Calu3 (cell line): ENCODE data around the gene CACNB4. TPM values are rescaled to one million over a fixed set of nuclear protein-coding genes. Genes with fewer than 3 reads are reported as not detected.

ENCODE experiments used
- BruUV-seq: library from RNA; stranded (reverse); fragments of 400-500 nt; replicated peaks from 2 replicates; lab custom pipeline; 2021; lab: Mats Ljungman, UMichigan
- CTCF ChIA-PET: fragments of 300-600 bp; sonication (Branson Sonifier 250); formaldehyde crosslinking; loops from one replicate; lab custom pipeline; 2022; ENCODE audit warnings: antibody characterized with exemption; lab: Charles Lee
- DNase-seq: peaks from one replicate; pipeline ENCODE4 v3.0.0; 2022
- H3K27ac Mint-ChIP-seq: one replicate; pipeline ENCODE4 v1.8.0; 2022; ENCODE audit warnings: mixed read lengths; ENCODE audit not compliant: unreplicated experiment
- H3K27me3 Mint-ChIP-seq: one replicate; pipeline ENCODE4 v1.8.0; 2022; ENCODE audit warnings: mixed read lengths; ENCODE audit not compliant: unreplicated experiment
- H3K36me3 Mint-ChIP-seq: one replicate; pipeline ENCODE4 v1.8.0; 2022; ENCODE audit warnings: mild to moderate bottlenecking, moderate library complexity, mixed read lengths; ENCODE audit not compliant: insufficient read depth, unreplicated experiment
- H3K4me1 Mint-ChIP-seq: one replicate; pipeline ENCODE4 v1.8.0; 2022; ENCODE audit warnings: mild to moderate bottlenecking, low read depth, mixed read lengths; ENCODE audit not compliant: unreplicated experiment
- H3K4me3 Mint-ChIP-seq: one replicate; pipeline ENCODE4 v1.8.0; 2022; ENCODE audit warnings: mild to moderate bottlenecking, low read depth, moderate library complexity, mixed read lengths; ENCODE audit not compliant: unreplicated experiment
- H3K9me3 Mint-ChIP-seq: one replicate; pipeline ENCODE4 v1.8.0; 2022; ENCODE audit warnings: low read depth, mixed read lengths; ENCODE audit not compliant: unreplicated experiment
- CTCF ChIP-seq: fragments of 200-600 bp; IDR thresholded peaks from one replicate; pipeline ENCODE4 v1.8.0; 2022; ENCODE audit warnings: antibody characterized with exemption; ENCODE audit not compliant: unreplicated experiment
- intact Hi-C: fragments of 100-400 bp; cut with micrococcal nuclease; formaldehyde crosslinking; loops from one replicate; pipeline ENCODE4 v1.10.0; 2022; ENCODE audit not compliant: unreplicated experiment
- total RNA-seq: library from RNA; stranded (reverse); gene quantifications from 2 replicates; pipeline ENCODE4 v1.2.3, GENCODE V29; 2022

The CACNB4 gene
- total RNA-seq, 1 experiment from 2014 or later = 0.33 TPM

GRCh38 chr2:152078662-152079061 is 20.2 kb downstream of the CACNB4 start:
- DNase-seq = no peak
- BruUV-seq = no TSS peak
- no peaks in the 10 kb centered on the region for H3K4me1 Mint-ChIP-seq
- TF ChIP-seq CTCF = no peak
- peaks cover 26% of the 10 kb centered on the region for H3K27me3 Mint-ChIP-seq
- H3K27ac Mint-ChIP-seq = no peak overlapping the region
- intact Hi-C loops = no loop called here
- CTCF ChIA-PET = no interaction called here
- H3K36me3 Mint-ChIP-seq = no peaks in the 10 kb centered on the region
- no peaks in the 10 kb centered on the region for H3K9me3 Mint-ChIP-seq
- H3K4me3 Mint-ChIP-seq = no peak overlapping the region

DNA sequence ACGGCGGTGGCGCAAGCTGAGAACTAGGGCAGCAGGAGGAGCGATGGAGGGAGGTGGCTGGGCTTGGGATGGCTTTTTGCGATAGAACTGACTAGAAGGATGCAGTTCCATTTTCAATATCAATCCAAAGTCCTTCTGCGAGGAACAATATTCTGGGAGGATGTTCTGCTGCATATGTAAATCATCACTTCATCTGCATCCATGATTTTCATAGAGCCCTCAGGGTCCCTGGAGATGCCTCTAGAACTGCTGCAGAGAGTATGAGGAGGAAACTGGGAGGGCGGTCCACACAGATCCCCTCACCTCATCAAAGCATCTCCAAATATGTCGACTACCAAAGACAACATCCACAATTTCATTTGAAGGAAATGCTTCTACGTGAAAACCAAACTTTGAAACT is 20.8 kb downstream of the CACNB4 start:
- no TSS peak for BruUV-seq
- no peak for TF ChIP-seq CTCF
- H3K27me3 Mint-ChIP-seq = peaks cover 26% of the 10 kb centered on the region
- H3K4me3 Mint-ChIP-seq = no peak overlapping the region
- no peaks in the 10 kb centered on the region for H3K36me3 Mint-ChIP-seq
- H3K4me1 Mint-ChIP-seq = no peaks in the 10 kb centered on the region
- intact Hi-C loops = no loop called here
- H3K9me3 Mint-ChIP-seq = no peaks in the 10 kb centered on the region
- DNase-seq = no peak
- no peak overlapping the region for H3K27ac Mint-ChIP-seq
- CTCF ChIA-PET = no interaction called here

GRCh38 chr2:152075461-152076050 is 23.3 kb downstream of the CACNB4 start:
- Mint-ChIP-seq H3K36me3 (no peaks in the 10 kb centered on the region), H3K4me1 (no peaks in the 10 kb centered on the region), H3K27me3 (peaks cover 26% of the 10 kb centered on the region), H3K4me3 (no peak overlapping the region), H3K9me3 (no peaks in the 10 kb centered on the region), H3K27ac (no peak overlapping the region)
- BruUV-seq = no TSS peak
- DNase-seq = no peak
- TF ChIP-seq CTCF = no peak
- CTCF ChIA-PET = interaction anchor here (0.7 kb wide), 1 partner anchor 77 kb away, joined by 4 read pairs; no protein-coding TSS in a partner anchor
- intact Hi-C loops = no loop called here

DNA sequence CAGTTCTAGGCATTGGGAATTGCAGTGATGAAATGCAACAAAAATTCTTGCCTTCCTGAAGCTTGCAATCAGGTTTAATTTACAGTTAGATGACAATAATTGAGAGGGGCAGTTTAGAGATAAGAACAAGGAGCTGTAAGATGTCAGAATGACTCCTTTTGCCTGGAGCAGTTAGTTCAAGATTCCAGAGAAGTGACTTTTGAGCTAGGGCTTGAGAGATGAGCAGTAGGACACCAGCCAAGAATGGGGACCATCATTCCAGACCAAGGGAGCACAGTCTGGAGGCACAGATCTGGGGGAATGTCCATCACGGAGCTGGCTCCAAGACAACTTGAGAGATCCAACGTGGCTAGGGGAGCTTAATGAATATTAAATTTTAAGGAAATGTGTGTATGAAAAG is 26.8 kb downstream of the CACNB4 start:
- intact Hi-C loops = no loop called here
- no peak for TF ChIP-seq CTCF
- H3K36me3 Mint-ChIP-seq = no peaks in the 10 kb centered on the region
- H3K4me1 Mint-ChIP-seq = peaks cover 11% of the 10 kb centered on the region
- CTCF ChIA-PET = no interaction called here
- no peaks in the 10 kb centered on the region for H3K9me3 Mint-ChIP-seq
- no peak overlapping the region for H3K4me3 Mint-ChIP-seq
- no peak for DNase-seq
- no TSS peak for BruUV-seq
- H3K27ac Mint-ChIP-seq = no peak overlapping the region
- peaks cover 13% of the 10 kb centered on the region for H3K27me3 Mint-ChIP-seq
